IPS DF 6.9 (cell line): Measurements from ENCODE around the gene SCGB1D1.

ENCODE experiments used
- DNase-seq: peaks from one replicate; pipeline ENCODE4 v3.0.0-alpha.2; 2013; ENCODE audit warnings: low read depth, low spot score
- H3K27ac ChIP-seq: one replicate; pipeline ENCODE4 v1.5.1; 2013; ENCODE audit warnings: low read length, control low read depth
- H3K27me3 ChIP-seq: 2 replicates; pipeline ENCODE4 v1.6.1; 2013; ENCODE audit warnings: mild to moderate bottlenecking, low read length; ENCODE audit not compliant: control insufficient read depth, insufficient read depth
- H3K36me3 ChIP-seq: 2 replicates; pipeline ENCODE4 v1.6.1; 2013; ENCODE audit warnings: low read length; ENCODE audit not compliant: control insufficient read depth, insufficient read depth
- H3K4me1 ChIP-seq: 2 replicates; pipeline ENCODE4 v1.6.1; 2013; ENCODE audit warnings: low read length; ENCODE audit not compliant: control insufficient read depth, insufficient read depth
- H3K4me3 ChIP-seq: 2 replicates; pipeline ENCODE4 v1.5.1; 2013; ENCODE audit warnings: mild to moderate bottlenecking, low read length
- H3K9me3 ChIP-seq: 2 replicates; pipeline ENCODE4 v1.6.1; 2013; ENCODE audit warnings: low read length, inconsistent platforms; ENCODE audit not compliant: control insufficient read depth, insufficient read depth
- WGBS: extraction: QIAGEN DNeasy Blood & Tissue Kit; methylation state at CpG from one replicate; pipeline ENCODE4 v1.1.7; 2013; ENCODE audit warnings: mixed read lengths, missing lambda C conversion rate; ENCODE audit not compliant: insufficient read length, insufficient coverage; 5-methylcytosine and 5-hydroxymethylcytosine counted together

SCGB1D1 gene

GRCh38 chr11:62223095-62223494 lies 33.1 kb downstream of the SCGB1D1 start:
- H3K4me1 ChIP-seq = no peaks in the 10 kb centered on the region
- peaks cover 2% of the 10 kb centered on the region; the same call in 1 of the 2 replicates for H3K9me3 ChIP-seq
- H3K4me3 ChIP-seq = no peak overlapping the region
- H3K36me3 ChIP-seq = no peaks in the 10 kb centered on the region
- H3K27me3 ChIP-seq = no peaks in the 10 kb centered on the region
- H3K27ac ChIP-seq = no peak overlapping the region
- DNase-seq = no peak

- no peaks in the 10 kb centered on the region for H3K27me3 ChIP-seq
- H3K4me3 ChIP-seq = no peak overlapping the region
- DNase-seq = no peak
- no peak overlapping the region for H3K27ac ChIP-seq
- H3K4me1 ChIP-seq = no peaks in the 10 kb centered on the region
- no peaks in the 10 kb centered on the region for H3K9me3 ChIP-seq
- no peaks in the 10 kb centered on the region for H3K36me3 ChIP-seq
Observed at GRCh38 chr11:62233730-62234129, 43.7 kb downstream of the SCGB1D1 start.

GRCh38 chr11:62236187-62236586 lies 46.2 kb downstream of the SCGB1D1 start:
- no peak overlapping the region for H3K4me3 ChIP-seq
- no peaks in the 10 kb centered on the region for H3K9me3 ChIP-seq
- no CpG with 5 or more reads among the region's 2 CpGs for WGBS
- no peak for DNase-seq
- H3K27ac ChIP-seq = no peak overlapping the region
- no peaks in the 10 kb centered on the region for H3K27me3 ChIP-seq
- no peaks in the 10 kb centered on the region for H3K36me3 ChIP-seq
- no peaks in the 10 kb centered on the region for H3K4me1 ChIP-seq

GRCh38 chr11:62237499-62237898 lies 47.5 kb downstream of the SCGB1D1 start:
- H3K27ac ChIP-seq = no peak overlapping the region
- no peaks in the 10 kb centered on the region for H3K36me3 ChIP-seq
- no peak for DNase-seq
- H3K4me3 ChIP-seq = no peak overlapping the region
- H3K4me1 ChIP-seq = no peaks in the 10 kb centered on the region; the same call in 1 of the 2 replicates
- WGBS = no CpG with 5 or more reads among the region's 4 CpGs
- no peaks in the 10 kb centered on the region for H3K9me3 ChIP-seq
- no peaks in the 10 kb centered on the region for H3K27me3 ChIP-seq

GRCh38 chr11:62238151-62238550 lies 48.1 kb downstream of the SCGB1D1 start:
- no peak for DNase-seq
- H3K4me1 ChIP-seq = no peaks in the 10 kb centered on the region; the same call in 1 of the 2 replicates
- no CpG with 5 or more reads among the region's 4 CpGs for WGBS

GRCh38 chr11:62241095-62241494 lies 51.1 kb downstream of the SCGB1D1 start:
- H3K9me3 ChIP-seq = no peaks in the 10 kb centered on the region
- no peak for DNase-seq
- H3K27ac ChIP-seq = no peak overlapping the region
- WGBS = no CpG with 5 or more reads among the region's 3 CpGs
- H3K36me3 ChIP-seq = no peaks in the 10 kb centered on the region
- H3K27me3 ChIP-seq = no peaks in the 10 kb centered on the region
- no peaks in the 10 kb centered on the region; the same call in 1 of the 2 replicates for H3K4me1 ChIP-seq
- H3K4me3 ChIP-seq = no peak overlapping the region

More at GRCh38 chr11:62238151-62238550, 48.1 kb downstream of the SCGB1D1 start:
- Histone ChIP-seq H3K36me3 (no peaks in the 10 kb centered on the region), H3K9me3 (no peaks in the 10 kb centered on the region), H3K27me3 (no peaks in the 10 kb centered on the region), H3K4me3 (no peak overlapping the region), H3K27ac (no peak overlapping the region)

- no peaks in the 10 kb centered on the region for H3K27me3 ChIP-seq
- WGBS = no CpG with 5 or more reads among the region's 3 CpGs
- no peaks in the 10 kb centered on the region; the same call in 1 of the 2 replicates for H3K4me1 ChIP-seq
- no peaks in the 10 kb centered on the region for H3K36me3 ChIP-seq
- H3K4me3 ChIP-seq = no peak within 1 kb of the TSS
- DNase-seq = no peak
- no peaks in the 10 kb centered on the region for H3K9me3 ChIP-seq
- H3K27ac ChIP-seq = no peak within 1 kb of the TSS
Observed at GRCh38 chr11:62242021-62242420, 52.0 kb downstream of the SCGB1D1 start, which contains the start of gene SCGB1D2. SCGB1D2 (plus strand) TSS chr11:62242239; CDS start chr11:62242308, 69 bp downstream.
